Adrenal gland (tissue), 5 donors: ENCODE measurements around the gene KIAA0930.

Source experiments
- CTCF ChIP-seq, 6 experiments: fragments of 450-650 bp in 4 of 6; fragments of 200-600 bp in 2 of 6; sonication (generic) in 1 of 6; IDR thresholded peaks; 1 replicate in 5 of 6; 2 replicates in 1 of 6; pipeline versions ENCODE4 v1.5.1 to v1.8.0; 2016 to 2021; ENCODE audit warnings: antibody characterized with exemption in 6 of 6, mild to moderate bottlenecking in 2 of 6, moderate library complexity in 1 of 6
- POLR2A ChIP-seq, 2 donors: fragments of 450-650 bp; IDR thresholded peaks; one replicate each; pipeline ENCODE4 v1.6.1; 2017; ENCODE audit warnings: antibody characterized with exemption in 2 of 2, mild to moderate bottlenecking in 2 of 2, moderate library complexity in 1 of 2
- donor health status: DM: no; HTN: no; CAD: no.

DNA sequence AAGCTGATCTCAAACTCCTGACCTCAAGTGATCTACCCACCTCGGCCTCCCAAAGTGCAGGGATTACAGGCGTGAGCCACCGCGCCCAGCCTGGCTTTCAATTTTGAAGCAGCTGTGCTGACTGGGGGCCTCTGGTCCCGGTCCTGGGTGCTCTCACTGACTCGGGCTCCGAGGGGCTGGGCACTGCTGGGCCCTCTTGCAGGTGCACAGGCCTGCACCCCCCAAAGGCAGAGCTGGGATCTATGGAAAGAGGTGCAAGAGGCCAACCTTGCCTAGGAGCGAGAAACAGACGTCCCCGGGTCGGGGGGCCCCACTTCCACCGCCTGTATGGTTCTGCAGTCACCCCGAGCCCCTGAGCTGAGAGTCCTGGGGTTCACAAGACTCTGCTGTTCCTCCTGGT is 33.2 kb downstream of the KIAA0930 start:
- TF ChIP-seq POLR2A (IDR thresholded peaks at IDR 0.05) (no peak), CTCF (IDR thresholded peaks at IDR 0.05) (no peak)
